RWPE2 (cell line): Measurements from ENCODE around the gene PDE6H.

Source experiments
- ATAC-seq: fragments of 200-7000 bp; cut with Tn5 transposase; 3 replicates; pipeline ENCODE4 v1.9.1; 2021; ENCODE audit warnings: low read depth
- DNase-seq: peaks from one replicate; pipeline ENCODE4 v3.0.0-alpha.2; 2020; ENCODE audit warnings: low spot score
- H3K27ac ChIP-seq: fragments of 450-650 bp; 2 replicates; pipeline ENCODE4 v1.5.1; 2017; ENCODE audit warnings: mild to moderate bottlenecking; ENCODE audit not compliant: poor library complexity, severe bottlenecking
- H3K27me3 ChIP-seq: fragments of 250-450 bp; sonication (Bioruptor Pico); 2 replicates; pipeline ENCODE4 v1.5.1; 2021; ENCODE audit warnings: mild to moderate bottlenecking, moderate library complexity; ENCODE audit not compliant: insufficient read depth, poor library complexity, severe bottlenecking
- H3K36me3 ChIP-seq: fragments of 250-450 bp; sonication (Bioruptor Pico); 2 replicates; pipeline ENCODE4 v1.5.1; 2020; ENCODE audit warnings: low read depth, mild to moderate bottlenecking, moderate library complexity
- H3K4me1 ChIP-seq: fragments of 250-450 bp; sonication (Bioruptor Pico); 2 replicates; pipeline ENCODE4 v1.5.1; 2021; ENCODE audit warnings: mild to moderate bottlenecking, moderate library complexity; ENCODE audit not compliant: insufficient read depth, poor library complexity, severe bottlenecking
- H3K4me3 ChIP-seq: fragments of 250-450 bp; sonication (Bioruptor Pico); 2 replicates; pipeline ENCODE4 v1.5.1; 2021; ENCODE audit warnings: mild to moderate bottlenecking, moderate library complexity; ENCODE audit not compliant: severe bottlenecking
- H3K9me3 ChIP-seq: fragments of 250-450 bp; sonication (Bioruptor Pico); 2 replicates; pipeline ENCODE4 v1.5.1; 2021; ENCODE audit warnings: mild to moderate bottlenecking, moderate library complexity; ENCODE audit not compliant: severe bottlenecking
- TF ChIP-seq, protein P1 (sequence below): fragments of 450-650 bp; IDR thresholded peaks from one replicate; pipeline ENCODE4 v1.5.1; 2017; ENCODE audit warnings: mild to moderate bottlenecking, moderate library complexity; ENCODE audit not compliant: poor library complexity, severe bottlenecking

Gene PDE6H

DNA sequence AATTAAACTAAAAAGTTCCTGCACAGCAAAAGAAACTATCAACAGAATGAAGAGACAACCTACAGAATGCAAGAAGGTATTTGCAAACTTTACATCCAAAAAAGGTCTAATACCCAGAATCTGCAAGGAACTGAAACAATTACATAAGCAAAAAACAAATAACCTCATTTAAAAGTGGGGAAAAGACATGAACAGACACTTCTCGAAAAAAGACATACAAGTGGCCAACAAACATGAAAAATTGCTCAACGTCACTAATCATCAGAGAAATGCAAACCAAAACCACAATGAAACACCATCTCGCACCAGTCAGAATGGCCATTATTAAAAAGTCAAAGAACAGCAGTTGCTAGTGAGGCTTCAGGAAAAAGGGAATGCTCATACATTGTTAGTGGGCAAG lies 15.2 kb downstream of the PDE6H start:
- no peaks in the 10 kb centered on the region for H3K27me3 ChIP-seq
- H3K27ac ChIP-seq = no peak overlapping the region
- ATAC-seq = no peak
- DNase-seq = no peak
- H3K4me1 ChIP-seq = no peaks in the 10 kb centered on the region
- no peaks in the 10 kb centered on the region for H3K36me3 ChIP-seq
- no peak overlapping the region for H3K4me3 ChIP-seq
- TF ChIP-seq, protein P1, sequence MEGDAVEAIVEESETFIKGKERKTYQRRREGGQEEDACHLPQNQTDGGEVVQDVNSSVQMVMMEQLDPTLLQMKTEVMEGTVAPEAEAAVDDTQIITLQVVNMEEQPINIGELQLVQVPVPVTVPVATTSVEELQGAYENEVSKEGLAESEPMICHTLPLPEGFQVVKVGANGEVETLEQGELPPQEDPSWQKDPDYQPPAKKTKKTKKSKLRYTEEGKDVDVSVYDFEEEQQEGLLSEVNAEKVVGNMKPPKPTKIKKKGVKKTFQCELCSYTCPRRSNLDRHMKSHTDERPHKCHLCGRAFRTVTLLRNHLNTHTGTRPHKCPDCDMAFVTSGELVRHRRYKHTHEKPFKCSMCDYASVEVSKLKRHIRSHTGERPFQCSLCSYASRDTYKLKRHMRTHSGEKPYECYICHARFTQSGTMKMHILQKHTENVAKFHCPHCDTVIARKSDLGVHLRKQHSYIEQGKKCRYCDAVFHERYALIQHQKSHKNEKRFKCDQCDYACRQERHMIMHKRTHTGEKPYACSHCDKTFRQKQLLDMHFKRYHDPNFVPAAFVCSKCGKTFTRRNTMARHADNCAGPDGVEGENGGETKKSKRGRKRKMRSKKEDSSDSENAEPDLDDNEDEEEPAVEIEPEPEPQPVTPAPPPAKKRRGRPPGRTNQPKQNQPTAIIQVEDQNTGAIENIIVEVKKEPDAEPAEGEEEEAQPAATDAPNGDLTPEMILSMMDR = no peak
- no peaks in the 10 kb centered on the region for H3K9me3 ChIP-seq

DNA sequence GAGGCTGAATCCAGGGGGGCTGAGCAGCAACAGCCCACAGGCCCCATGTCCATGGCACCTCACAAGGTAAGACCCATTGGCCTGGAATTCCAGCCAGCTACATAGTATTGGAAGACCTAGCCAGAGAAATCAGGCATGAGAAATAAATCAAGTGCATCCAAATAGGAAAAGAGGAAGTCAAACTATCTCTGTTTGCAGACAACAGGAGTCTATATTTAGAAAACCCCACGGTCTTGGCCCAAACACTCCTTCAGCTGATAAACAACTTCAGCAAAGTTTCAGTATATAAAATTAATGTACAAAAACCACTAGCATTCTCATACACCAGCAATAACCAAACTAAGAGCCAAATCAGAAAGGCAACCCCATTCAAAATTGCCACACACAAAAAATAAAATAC lies 16.9 kb downstream of the PDE6H start:
- no peak overlapping the region for H3K27ac ChIP-seq
- no peaks in the 10 kb centered on the region for H3K9me3 ChIP-seq
- no peak for ATAC-seq
- TF ChIP-seq, protein P1 = no peak
- DNase-seq = no peak
- no peaks in the 10 kb centered on the region for H3K36me3 ChIP-seq
- no peaks in the 10 kb centered on the region for H3K4me1 ChIP-seq
- no peak overlapping the region for H3K4me3 ChIP-seq
- H3K27me3 ChIP-seq = no peaks in the 10 kb centered on the region

DNA sequence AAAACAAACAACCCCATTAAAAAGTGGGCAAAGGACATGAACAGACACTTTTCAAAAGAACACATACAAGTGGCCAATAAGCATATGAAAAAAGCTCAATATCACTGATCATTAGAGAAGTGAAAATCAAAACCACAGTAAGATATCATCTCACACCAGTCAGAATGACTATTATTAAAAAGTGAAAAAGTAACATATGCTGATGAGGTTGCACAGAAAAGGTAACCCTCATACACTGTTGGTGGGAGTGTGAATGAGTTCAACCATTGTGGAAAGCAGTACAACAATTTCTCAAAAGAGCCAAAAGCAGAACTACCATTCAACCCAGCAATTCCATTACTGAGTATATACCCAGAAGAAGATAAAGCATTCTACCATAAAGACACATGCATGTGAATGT lies 18.2 kb downstream of the PDE6H start:
- H3K36me3 ChIP-seq = no peaks in the 10 kb centered on the region
- no peaks in the 10 kb centered on the region for H3K9me3 ChIP-seq
- no peak for ATAC-seq
- no peaks in the 10 kb centered on the region for H3K27me3 ChIP-seq
- no peak overlapping the region for H3K27ac ChIP-seq
- no peak overlapping the region for H3K4me3 ChIP-seq
- no peaks in the 10 kb centered on the region for H3K4me1 ChIP-seq
- TF ChIP-seq, protein P1 = no peak
- no peak for DNase-seq

DNA sequence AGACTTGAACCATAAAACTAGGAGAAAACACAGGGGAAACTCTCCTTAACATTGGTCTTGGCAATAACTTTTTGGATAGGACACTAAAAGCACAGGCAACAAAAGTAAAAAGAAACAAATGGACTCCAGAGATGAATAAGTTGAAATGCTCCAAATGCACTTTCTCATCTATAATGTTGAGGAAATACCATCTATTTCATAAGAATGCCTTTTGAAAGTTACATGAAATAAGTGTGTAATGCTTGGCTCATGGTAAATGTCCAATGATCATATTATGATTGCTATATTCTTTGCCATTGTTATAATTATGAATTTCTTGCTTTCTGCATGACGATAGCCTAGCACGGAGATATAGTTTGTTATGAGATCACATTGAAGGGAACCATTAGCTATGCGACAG lies 19.8 kb downstream of the PDE6H start:
- Histone ChIP-seq H3K27me3 (no peaks in the 10 kb centered on the region), H3K4me1 (no peaks in the 10 kb centered on the region), H3K9me3 (no peaks in the 10 kb centered on the region), H3K27ac (no peak overlapping the region), H3K4me3 (no peak overlapping the region), H3K36me3 (no peaks in the 10 kb centered on the region)
- TF ChIP-seq, protein P1 = no peak
- no peak for DNase-seq
- no peak for ATAC-seq

DNA sequence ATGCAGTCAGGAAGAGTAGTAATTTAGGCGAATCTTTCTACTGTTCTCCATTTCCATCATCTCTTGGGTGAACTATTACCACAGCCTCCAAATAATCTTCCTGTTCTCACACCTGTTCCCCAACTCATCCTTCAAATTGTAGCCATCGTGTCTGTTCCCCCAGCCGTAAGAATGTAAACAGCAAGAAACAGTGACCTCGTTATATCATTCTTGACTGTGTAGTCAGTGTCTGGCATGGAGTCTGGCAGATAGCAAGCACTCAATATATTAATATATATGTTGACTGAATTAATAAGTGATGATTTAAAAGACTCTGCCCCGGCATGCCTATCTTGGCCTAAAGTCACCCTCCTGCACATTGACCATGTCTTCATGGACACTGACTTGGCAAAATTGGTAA lies 20.3 kb downstream of the PDE6H start:
- ATAC-seq (no peak), DNase-seq (no peak)
- H3K36me3 ChIP-seq = no peaks in the 10 kb centered on the region
- no peaks in the 10 kb centered on the region for H3K9me3 ChIP-seq
- no peaks in the 10 kb centered on the region for H3K4me1 ChIP-seq
- H3K4me3 ChIP-seq = no peak overlapping the region
- TF ChIP-seq, protein P1 = no peak
- no peaks in the 10 kb centered on the region for H3K27me3 ChIP-seq
- H3K27ac ChIP-seq = no peak overlapping the region
